ENCODE results near the gene KIAA0513.

GRCh38 chr16:85047867-85048455 lies 20.4 kb downstream of the KIAA0513 start:
- TF ChIP-seq, protein P1, sequence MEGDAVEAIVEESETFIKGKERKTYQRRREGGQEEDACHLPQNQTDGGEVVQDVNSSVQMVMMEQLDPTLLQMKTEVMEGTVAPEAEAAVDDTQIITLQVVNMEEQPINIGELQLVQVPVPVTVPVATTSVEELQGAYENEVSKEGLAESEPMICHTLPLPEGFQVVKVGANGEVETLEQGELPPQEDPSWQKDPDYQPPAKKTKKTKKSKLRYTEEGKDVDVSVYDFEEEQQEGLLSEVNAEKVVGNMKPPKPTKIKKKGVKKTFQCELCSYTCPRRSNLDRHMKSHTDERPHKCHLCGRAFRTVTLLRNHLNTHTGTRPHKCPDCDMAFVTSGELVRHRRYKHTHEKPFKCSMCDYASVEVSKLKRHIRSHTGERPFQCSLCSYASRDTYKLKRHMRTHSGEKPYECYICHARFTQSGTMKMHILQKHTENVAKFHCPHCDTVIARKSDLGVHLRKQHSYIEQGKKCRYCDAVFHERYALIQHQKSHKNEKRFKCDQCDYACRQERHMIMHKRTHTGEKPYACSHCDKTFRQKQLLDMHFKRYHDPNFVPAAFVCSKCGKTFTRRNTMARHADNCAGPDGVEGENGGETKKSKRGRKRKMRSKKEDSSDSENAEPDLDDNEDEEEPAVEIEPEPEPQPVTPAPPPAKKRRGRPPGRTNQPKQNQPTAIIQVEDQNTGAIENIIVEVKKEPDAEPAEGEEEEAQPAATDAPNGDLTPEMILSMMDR (IDR thresholded peaks at IDR 0.05): no peak
- TF ChIP-seq POLR2A (IDR thresholded peaks at IDR 0.05): no peak
- TF ChIP-seq POLR2AphosphoS5 (IDR thresholded peaks at IDR 0.05): no peak
